HG03558 (cell line): ENCODE results near the gene RASL10A.

Source experiments
- ATAC-seq: cut with Tn5 transposase; IDR thresholded peaks from one replicate; pipeline ENCODE4 v1.9.1; 2021; ENCODE audit warnings: moderate number of reproducible peaks; ENCODE audit not compliant: unreplicated experiment; ENCODE audit errors: extremely low read depth

Gene RASL10A

GRCh38 chr22:29307596-29308147 is 7.8 kb downstream of the RASL10A start:
- ATAC-seq, result no peak

GRCh38 chr22:29306835-29307595 is 8.5 kb downstream of the RASL10A start:
- ATAC-seq, result no peak

GRCh38 chr22:29306175-29306834 is 9.2 kb downstream of the RASL10A start, which contains the start of gene GAS2L1:
GAS2L1 (plus strand) TSS chr22:29306650; CDS start chr22:29308106, 1,456 bp downstream.
- no peak for ATAC-seq

- ATAC-seq, result no peak
These were observed 9.7 kb downstream of the RASL10A start for GRCh38 chr22:29305836-29306174.

- no peak for ATAC-seq
These were observed 12.6 kb downstream of the RASL10A start for GRCh38 chr22:29302681-29303465.

GRCh38 chr22:29302402-29302680 is 13.2 kb downstream of the RASL10A start:
- ATAC-seq, result no peak

GRCh38 chr22:29301716-29302401 is 13.6 kb downstream of the RASL10A start:
- no peak for ATAC-seq

- ATAC-seq, result no peak
These were observed 14.5 kb downstream of the RASL10A start for GRCh38 chr22:29300807-29301601.

- ATAC-seq, result no peak
These were observed 15.1 kb downstream of the RASL10A start for GRCh38 chr22:29300467-29300806.

GRCh38 chr22:29299136-29299900 is 16.2 kb downstream of the RASL10A start:
- no peak for ATAC-seq

GRCh38 chr22:29298641-29299040 is 16.9 kb downstream of the RASL10A start:
- no peak for ATAC-seq

GRCh38 chr22:29292379-29292778 is 23.1 kb downstream of the RASL10A start:
- no peak for ATAC-seq

GRCh38 chr22:29291215-29291614 is 24.3 kb downstream of the RASL10A start:
- no peak for ATAC-seq

- ATAC-seq, result no peak
These were observed 25.4 kb downstream of the RASL10A start for GRCh38 chr22:29290061-29290460.

GRCh38 chr22:29288837-29289236 is 26.7 kb downstream of the RASL10A start:
- ATAC-seq, result no peak

GRCh38 chr22:29284196-29284595 is 31.3 kb downstream of the RASL10A start:
- ATAC-seq, result no peak

GRCh38 chr22:29277927-29278326 is 37.6 kb downstream of the RASL10A start:
- no peak for ATAC-seq

- ATAC-seq, result no peak
These were observed 39.5 kb downstream of the RASL10A start for GRCh38 chr22:29275819-29276565.
